SIG-M5 treated with dmso at 0.1 percent for 504 hours (cell line): ENCODE measurements around the gene IRS1.
"Not testable (repeated sequence)": the region's sequence is repeated elsewhere in the genome, so short reads cannot be mapped to it uniquely, and the experiment has no call there.

Source experiments
- DNase-seq: peaks from one replicate; lab custom pipeline; 2025; ENCODE audit not compliant: unreplicated experiment; lab: John Stamatoyannopoulos, UW

IRS1 gene

DNA sequence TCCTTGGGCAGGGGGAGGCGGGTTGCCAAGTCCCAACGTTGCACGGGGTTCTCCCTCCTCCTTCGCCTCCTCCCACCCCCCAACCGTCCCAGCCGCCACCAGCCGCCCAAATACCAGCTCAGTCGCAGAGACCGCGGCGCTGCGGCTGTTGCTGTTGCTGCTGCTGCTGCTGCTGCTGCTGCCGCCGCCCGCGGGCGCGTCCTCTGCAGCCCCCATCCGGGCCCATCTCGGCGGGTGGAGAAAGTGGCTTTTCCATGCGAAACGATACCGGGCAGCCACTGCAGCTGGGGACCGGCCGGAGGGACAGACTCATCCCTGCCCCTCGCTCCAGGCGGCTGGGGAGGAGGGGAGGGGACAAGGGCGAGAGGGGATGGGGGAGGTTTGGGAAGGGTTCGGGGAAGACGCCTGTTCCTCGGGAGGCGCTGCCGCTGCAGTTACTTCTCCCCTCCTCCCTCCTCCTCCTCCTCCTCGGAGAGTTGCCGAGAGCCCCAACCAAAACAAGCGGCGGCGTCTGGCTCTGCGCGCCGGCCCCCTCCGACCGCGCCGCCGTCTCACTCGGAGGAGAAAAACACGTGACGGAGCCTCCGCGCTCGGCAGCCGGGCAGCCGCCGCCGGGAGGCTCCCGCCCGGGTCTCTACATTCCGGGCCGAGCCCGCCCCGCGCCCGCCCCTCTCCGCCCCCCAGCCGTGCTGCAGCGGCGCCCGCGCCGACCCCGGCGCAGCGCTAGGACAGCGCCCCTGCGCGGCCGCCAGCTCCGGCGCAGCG lies at the start of gene IRS1:
Gene IRS1 (minus strand): TSS at position 610 of the 765 bp plus-strand sequence. CDS start 1,082 bp downstream, outside the sequence.
- DNase-seq, result peak; percentile 65

DNA sequence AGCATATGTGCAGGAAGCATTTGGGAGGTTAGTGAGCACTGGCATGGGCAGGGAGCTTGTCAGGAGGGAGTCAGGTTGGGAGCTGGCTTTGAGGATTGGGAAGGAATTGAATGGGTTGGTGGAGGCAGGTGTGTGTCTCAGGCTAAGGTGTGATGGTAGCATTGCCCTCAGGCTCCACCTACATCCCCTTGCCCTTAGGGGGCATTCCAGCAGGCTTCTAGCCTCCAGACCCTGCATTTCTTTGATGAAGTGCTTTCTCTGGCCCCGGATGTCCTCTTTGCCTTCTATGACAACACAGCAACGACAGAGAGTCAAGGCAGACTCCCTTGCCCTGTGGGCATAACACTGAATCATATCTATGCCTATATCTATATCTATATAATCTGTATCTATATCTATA lies 49.7 kb upstream of the IRS1 start:
- DNase-seq, result no peak

GRCh38 chr2:226847511-226847910 lies 47.9 kb upstream of the IRS1 start:
- no peak for DNase-seq

DNA sequence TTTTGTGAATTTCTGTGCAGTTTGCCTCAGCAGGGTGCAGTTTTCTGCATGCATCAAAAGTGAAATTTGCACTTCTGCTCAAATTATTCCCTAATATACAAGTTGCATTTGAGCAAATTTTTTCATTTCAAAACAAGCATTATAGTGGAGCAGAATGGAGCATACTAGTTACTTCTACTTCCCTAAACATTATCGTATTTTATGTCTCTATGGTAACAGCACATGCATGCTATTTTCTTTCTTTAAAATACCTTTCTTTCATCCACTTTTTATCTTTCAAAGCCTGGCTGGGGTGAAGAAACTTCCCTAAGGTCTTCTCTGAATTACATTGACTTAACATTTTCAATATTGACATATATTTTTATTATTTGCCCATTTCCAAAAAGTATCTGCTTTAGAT lies 47.5 kb upstream of the IRS1 start:
- no peak for DNase-seq

DNA sequence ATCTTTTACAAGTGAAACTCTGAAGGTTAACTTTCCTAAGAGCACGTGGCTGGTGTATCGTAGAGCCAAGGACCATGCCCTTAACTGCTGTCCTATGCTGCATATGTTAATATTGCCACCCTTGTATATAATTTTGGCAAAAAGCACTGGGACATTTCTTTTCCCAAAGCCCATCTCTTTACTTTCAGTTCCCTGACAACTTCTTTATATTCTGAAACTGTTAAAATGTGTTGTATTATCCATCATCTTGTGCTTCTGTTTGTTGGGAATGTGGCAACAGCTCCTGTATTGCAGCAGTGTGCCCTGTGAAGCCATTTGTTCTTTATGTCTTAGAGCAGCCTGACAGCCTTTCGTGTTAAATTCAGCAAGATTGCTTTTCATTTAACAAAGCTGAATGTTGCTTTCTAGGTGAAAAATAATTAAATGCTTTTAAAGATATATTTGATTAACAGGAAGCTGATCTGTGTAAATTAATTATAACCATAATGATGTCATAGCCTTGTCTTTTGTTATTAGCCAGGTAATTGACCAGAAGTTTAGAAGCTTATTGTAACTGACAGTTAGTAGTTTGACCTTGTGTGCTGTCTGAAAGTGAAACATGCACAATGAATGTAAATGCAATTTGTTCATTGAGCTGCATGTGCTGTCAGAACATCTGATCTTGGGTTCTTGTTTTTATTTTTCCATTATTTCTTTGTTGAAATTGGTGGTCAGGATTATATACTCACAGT lies 45.9 kb upstream of the IRS1 start:
- no peak for DNase-seq

GRCh38 chr2:226843001-226843400 lies 43.4 kb upstream of the IRS1 start:
- not testable (repeated sequence) for DNase-seq

DNA sequence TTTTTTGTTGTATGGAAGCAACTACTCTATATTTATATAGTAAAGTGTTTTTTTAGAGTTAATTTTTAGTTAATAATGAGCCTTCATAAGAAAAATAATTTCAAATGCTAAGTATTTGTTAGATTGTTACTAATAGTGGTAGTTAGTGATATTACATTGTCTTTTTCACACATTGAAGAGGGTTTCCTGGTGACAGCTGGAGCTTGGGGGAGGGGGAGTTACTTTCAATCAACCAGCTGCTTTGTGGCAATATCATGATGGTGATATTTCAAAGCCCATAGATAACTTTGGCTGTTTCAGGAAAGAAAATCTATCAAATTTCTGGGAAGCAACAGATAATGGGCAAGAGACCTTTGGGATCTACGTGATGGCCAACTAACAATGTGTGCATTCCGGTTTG lies 40.3 kb upstream of the IRS1 start:
- no peak for DNase-seq

DNA sequence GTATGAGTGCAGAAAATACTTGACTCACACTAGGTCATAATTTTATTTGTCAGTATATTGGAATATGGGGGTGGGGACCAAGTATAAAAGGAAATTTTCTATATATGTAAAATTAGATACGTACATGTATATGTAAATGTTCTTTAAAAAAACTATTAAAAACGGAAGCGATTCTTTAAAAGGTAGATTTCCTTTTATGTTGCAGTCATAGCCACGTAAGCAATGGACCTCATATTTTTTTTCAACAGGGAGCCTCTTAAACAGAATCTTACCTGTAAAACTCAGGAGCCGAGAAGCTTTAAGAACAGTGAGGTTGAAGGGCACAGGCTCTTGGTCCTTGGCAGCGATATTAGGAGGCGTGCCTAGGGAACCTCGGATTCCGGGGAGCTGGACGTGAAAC lies 39.5 kb upstream of the IRS1 start:
- no peak for DNase-seq

DNA sequence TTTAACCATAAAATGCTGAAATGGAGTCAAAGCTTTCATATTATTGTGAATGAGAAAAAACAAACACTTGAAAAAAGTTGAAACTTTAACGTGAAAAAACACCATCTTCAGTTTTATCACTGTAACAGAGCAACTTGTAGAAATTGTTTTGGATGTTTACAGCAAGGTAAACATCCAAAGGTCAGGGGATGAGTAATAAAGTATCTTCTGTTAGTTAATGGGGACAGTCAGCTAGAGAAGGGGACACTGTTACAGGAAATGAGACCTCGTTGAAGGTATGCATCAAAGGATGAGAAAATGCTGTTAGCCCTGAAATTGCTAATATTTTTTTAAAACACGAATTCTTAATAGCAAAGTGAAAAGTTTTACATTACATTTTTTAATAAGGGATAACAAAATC lies 39.1 kb upstream of the IRS1 start:
- no peak for DNase-seq

- no peak for DNase-seq
These were observed 38.4 kb upstream of the IRS1 start for GRCh38 chr2:226837787-226838603.

- no peak for DNase-seq
These were observed 37.7 kb upstream of the IRS1 start for GRCh38 chr2:226837334-226837733.

DNA sequence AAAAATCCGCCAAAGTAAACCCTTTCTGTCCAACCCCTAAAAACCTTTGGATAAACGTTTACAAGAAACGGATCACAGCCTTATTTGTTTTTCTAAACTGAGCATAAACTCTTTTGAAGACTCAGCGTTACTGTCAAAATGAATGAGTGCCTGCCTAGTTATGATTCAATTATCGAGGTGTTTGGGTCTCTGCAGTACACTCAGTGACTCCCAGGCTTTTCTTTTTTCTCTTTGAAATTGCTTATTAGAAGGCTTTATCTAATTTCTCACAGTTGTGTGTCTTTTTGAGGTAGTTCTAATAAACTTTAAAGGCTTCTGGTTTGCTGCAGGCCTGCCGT lies 36.9 kb upstream of the IRS1 start:
- DNase-seq, result no peak

GRCh38 chr2:226835796-226836547 lies 36.4 kb upstream of the IRS1 start, which contains the start of gene RHBDD1:
TSS of gene RHBDD1 (plus strand) at chr2:226836054. CDS start at chr2:226864694, 28,640 bp downstream.
- DNase-seq, result peak; percentile 92

DNA sequence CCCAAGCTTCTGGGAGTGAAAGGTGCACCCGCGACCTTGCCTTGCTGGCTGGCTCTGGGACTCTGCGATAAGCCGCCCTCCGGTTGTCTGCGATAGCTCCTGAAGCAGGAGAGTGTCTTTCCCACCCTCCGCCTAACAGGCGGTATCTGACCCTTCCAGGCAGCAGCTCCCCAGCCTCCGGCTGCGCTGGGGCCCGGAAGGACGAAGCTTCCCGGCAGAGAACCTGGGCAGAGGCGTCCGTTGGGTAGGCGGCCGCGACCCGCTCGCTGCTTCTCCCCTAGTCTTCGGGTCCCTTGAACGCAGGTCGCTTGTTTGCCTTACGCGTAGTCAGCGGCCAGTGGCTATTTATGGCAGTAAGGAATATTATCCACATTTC lies 35.8 kb upstream of the IRS1 start:
- no peak for DNase-seq

DNA sequence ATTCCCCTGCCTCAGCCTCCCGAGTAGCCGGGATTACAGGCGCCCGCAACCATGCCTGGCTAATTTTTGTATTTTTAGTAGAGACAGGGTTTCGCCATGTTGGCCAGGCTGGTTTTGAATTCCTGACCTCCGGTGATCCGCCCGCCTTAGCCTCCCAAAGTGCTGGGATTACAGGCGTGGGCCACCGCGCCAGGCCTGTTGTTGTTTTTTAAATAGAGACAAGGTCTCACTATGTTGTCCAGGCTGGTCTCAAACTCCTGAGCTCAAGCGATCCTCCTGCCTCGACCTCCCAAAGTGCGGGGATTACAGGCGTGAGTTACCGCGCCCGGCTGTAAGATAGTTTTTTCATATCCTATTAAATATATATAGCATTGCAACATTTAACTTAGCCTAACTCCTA lies 35.3 kb upstream of the IRS1 start:
- not testable (repeated sequence) for DNase-seq

- no peak for DNase-seq
These were observed 32.4 kb upstream of the IRS1 start for GRCh38 chr2:226832061-226832460.

GRCh38 chr2:226831266-226831665 lies 31.6 kb upstream of the IRS1 start:
- DNase-seq, result no peak

DNA sequence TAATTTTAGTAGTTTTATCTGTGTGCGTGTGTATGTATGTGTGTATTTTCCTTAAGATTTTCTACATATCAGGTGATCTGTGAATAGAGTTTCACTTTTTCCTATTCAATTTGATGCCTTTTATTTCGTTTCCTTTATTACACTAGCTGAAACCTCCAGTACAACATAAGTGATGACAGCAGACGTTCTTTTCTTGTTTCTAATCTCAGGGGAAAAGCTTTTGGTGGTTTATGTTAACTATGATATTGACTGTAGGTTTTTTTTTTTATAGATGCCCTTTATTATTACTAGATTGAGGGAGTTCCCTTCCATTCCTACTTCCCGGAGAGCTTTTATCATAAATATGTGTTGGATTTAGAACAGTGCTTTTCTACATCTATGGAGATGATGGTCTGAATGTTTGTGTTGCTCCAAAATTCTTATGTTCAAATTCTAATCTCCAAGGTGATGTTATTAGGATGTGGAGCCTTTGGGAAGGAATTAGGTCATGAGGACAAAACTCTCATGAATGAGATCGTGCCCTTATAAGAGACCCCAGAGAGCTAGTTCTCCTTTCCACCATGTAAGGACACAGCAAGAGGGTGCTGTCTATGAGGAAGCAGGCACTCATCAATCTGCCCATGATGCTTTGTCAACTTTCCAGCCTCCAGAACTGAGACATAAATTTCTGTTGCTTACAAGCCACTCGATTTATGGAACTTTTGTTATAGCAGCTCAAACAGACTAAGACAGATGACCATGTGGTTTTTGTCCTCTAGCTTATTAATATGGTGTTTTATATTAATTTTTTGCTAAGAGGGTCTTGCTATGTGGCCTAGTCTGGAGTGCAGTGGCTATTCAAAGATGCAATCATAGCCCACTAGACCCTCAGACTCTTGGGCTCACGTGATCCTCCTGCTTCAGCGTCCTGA lies 30.4 kb upstream of the IRS1 start:
- DNase-seq, result peak; percentile 48

- DNase-seq, result no peak
These were observed 28.6 kb upstream of the IRS1 start for GRCh38 chr2:226828191-226828590.

DNA sequence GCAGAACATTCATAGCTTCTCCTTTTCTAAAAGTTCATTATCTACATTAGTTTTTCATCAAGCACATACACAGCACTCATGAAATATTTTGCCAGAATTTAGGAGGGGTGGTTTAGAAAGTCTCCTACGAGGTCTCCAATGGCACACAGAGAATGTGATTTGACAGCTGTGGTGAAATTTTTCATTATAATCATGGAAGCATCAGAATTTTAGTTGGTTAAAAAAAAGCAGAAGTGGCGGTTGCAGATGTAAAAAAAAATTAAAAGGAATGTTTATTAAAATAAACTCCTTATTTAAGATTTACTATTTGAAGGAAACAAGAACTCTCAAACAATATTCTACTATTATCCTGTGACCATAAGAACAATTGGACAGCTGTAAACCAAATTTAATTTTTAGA lies 25.4 kb upstream of the IRS1 start:
- DNase-seq, result no peak
